Activated CD4-positive, alpha-beta memory T cell treated with anti-CD3 and anti-CD28 coated beads for 36 hours (primary cell): Measurements from ENCODE around the gene NFATC3. TPM values are rescaled to one million over a fixed set of nuclear protein-coding genes. Genes with fewer than 3 reads are reported as not detected.
"Not testable (repeated sequence)": the region's sequence is repeated elsewhere in the genome, so short reads cannot be mapped to it uniquely, and the experiment has no call there.

Source experiments
- CTCF ChIA-PET: fragments of 350-600 bp; sonication (Branson Sonifier 250); formaldehyde crosslinking; loops from one replicate; lab custom pipeline; 2021; ENCODE audit warnings: antibody characterized with exemption, inconsistent platforms; lab: Charles Lee
- POLR2A ChIA-PET: fragments of 350-600 bp; sonication (Branson Sonifier 250); formaldehyde crosslinking; loops from one replicate; lab custom pipeline; 2021; ENCODE audit warnings: antibody characterized with exemption; lab: Charles Lee
- DNase-seq: peaks from one replicate; pipeline ENCODE4 v3.0.0-alpha.2; 2020
- H3K27ac Mint-ChIP-seq: one replicate; pipeline ENCODE4 v1.8.0; 2021; ENCODE audit warnings: mixed read lengths
- H3K27me3 Mint-ChIP-seq: one replicate; pipeline ENCODE4 v1.8.0; 2021; ENCODE audit warnings: mixed read lengths
- H3K36me3 Mint-ChIP-seq: one replicate; pipeline ENCODE4 v1.8.0; 2021; ENCODE audit warnings: mixed read lengths
- H3K4me1 Mint-ChIP-seq: one replicate; pipeline ENCODE4 v1.8.0; 2021; ENCODE audit warnings: low read depth, mixed read lengths
- H3K4me3 Mint-ChIP-seq: one replicate; pipeline ENCODE4 v1.8.0; 2021; ENCODE audit warnings: mild to moderate bottlenecking, mixed read lengths
- H3K9me3 Mint-ChIP-seq: one replicate; pipeline ENCODE4 v1.8.0; 2021; ENCODE audit warnings: mixed read lengths
- intact Hi-C: fragments of 100-400 bp; cut with micrococcal nuclease; formaldehyde crosslinking; loops from one replicate; pipeline ENCODE4 v1.15.1; 2023
- total RNA-seq, 2 experiments: library from RNA; stranded (reverse); gene quantifications; one replicate each; pipeline ENCODE4 v1.2.3, GENCODE V29; 2021

NFATC3 gene
- total RNA-seq, 2 experiments from 2014 or later, result 83.4 to 85.2 TPM

DNA sequence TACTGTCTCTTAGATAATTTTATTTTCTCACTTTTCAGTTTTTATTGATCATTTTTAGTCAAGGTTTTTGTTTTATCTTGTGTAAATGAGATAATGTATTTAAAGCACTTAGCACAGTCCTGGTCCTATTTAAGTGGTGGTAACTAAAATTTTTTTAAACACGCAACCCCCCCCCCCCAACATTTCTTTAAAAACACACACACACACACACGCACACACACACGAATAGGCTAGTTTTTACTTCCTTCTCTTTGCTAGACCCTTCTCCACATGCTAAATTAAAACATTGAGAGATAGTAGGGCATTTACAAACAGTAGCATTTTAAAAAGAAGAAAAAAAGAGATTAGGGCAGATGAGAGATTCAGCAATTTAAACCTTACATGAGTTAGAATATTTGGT, 5.0 kb downstream of the NFATC3 start:
- Mint-ChIP-seq H3K4me1 (peaks cover 65% of the 10 kb centered on the region), H3K36me3 (peaks cover 5% of the 10 kb centered on the region), H3K9me3 (no peaks in the 10 kb centered on the region), H3K27ac (peak overlapping the region; percentile 20), H3K4me3 (peak overlapping the region; percentile 21), H3K27me3 (no peaks in the 10 kb centered on the region)
- no peak for DNase-seq
- CTCF ChIA-PET, result interaction anchor here (1.1 kb wide), 1 partner anchor 27 kb away, joined by 3 read pairs; no protein-coding TSS in a partner anchor
- POLR2A ChIA-PET, result interaction anchor here (0.6 kb wide), 1 partner anchor 94 kb away, joined by 3 read pairs; no protein-coding TSS in a partner anchor
- intact Hi-C loops, result loop anchor here (5.0 kb wide), 1 partner anchor 122 kb away; no protein-coding TSS in a partner anchor

DNA sequence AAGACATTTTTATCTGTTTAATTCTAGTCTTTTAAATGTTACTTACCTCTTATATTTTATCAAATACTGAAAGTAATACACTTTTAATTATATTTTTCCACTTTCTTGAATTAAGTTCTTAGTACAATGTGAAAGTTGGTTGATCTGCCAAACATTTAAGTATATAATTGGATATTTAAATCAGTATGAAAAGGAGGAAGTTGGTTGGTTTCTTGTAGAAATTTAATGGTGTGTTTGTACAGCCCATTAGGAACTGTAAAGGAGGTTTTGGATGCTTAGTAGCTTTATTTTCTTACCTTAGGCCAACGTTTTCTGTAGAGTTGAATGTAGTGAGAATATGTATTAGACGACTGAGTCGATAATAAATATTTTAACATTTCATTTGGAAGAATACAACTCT, 5.4 kb downstream of the NFATC3 start:
- no peaks in the 10 kb centered on the region for H3K9me3 Mint-ChIP-seq

DNA sequence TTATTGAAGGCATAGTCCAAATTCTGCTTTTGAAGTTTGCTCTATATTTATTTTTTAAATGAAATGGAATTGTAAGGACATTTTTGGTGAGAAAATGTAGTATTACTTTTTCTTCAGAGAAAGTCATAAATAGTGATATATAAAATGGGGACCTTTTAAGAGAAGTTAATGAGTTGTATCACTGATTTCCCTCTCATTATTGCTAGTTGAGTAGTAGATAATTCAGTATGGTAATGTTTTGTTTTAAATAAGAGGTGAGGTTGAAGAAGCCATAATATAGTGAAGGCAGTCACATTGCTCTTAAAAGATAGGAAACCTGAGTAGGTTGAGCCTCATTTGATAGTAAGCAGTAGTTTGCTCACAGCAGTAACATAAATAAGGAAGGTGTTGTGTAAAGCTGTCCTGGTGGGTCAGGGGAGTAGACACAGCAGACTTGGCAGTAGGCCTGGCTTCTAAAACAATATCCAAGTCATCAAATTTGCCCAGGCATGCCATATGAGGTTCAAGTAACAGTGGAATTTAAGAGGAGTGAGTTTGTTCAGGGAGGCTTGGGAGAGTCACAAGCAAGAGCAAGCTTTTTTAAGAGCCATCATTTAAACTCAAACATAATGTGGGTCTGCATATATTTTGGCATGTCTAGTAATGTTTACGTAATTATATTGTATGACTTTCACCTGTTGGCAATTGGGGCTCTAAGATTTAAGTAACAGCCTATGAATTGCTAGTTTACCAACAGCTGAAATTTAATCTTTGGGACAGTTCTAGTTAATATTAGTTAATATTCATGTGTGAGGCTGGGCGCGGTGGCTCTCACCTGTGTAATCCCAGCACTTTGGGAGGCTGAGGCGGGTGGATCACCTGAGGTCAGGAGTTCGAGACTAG, 6.5 kb downstream of the NFATC3 start:
- peak overlapping the region; percentile 47 for H3K27ac Mint-ChIP-seq
- no peaks in the 10 kb centered on the region for H3K27me3 Mint-ChIP-seq
- H3K4me1 Mint-ChIP-seq, result peaks cover 71% of the 10 kb centered on the region
- intact Hi-C loops, result loop anchor here (5.0 kb wide), 1 partner anchor 121 kb away; no protein-coding TSS in a partner anchor
- POLR2A ChIA-PET, result no interaction called here
- no peaks in the 10 kb centered on the region for H3K9me3 Mint-ChIP-seq
- H3K36me3 Mint-ChIP-seq, result peaks cover 4% of the 10 kb centered on the region
- CTCF ChIA-PET, result interaction anchor here (0.9 to 2.5 kb wide), 4 partner anchors 25 to 170 kb away, joined by 3 to 7 read pairs (median 3); no protein-coding TSS in a partner anchor
- H3K4me3 Mint-ChIP-seq, result no peak overlapping the region
- no peak for DNase-seq

More for the DNA sequence above, 5.4 kb downstream of the NFATC3 start:
- Mint-ChIP-seq H3K27me3 (no peaks in the 10 kb centered on the region), H3K4me3 (peak overlapping the region; percentile 7), H3K4me1 (peaks cover 66% of the 10 kb centered on the region), H3K36me3 (peaks cover 5% of the 10 kb centered on the region), H3K27ac (peak overlapping the region; percentile 49)
- ChIA-PET POLR2A (interaction anchor here (0.6 kb wide), 1 partner anchor 95 kb away, joined by 3 read pairs; no protein-coding TSS in a partner anchor), CTCF (interaction anchor here (1.1 kb wide), 1 partner anchor 26 kb away, joined by 3 read pairs; no protein-coding TSS in a partner anchor)
- DNase-seq, result no peak
- intact Hi-C loops, result loop anchor here (5.0 kb wide), 1 partner anchor 122 kb away; no protein-coding TSS in a partner anchor

DNA sequence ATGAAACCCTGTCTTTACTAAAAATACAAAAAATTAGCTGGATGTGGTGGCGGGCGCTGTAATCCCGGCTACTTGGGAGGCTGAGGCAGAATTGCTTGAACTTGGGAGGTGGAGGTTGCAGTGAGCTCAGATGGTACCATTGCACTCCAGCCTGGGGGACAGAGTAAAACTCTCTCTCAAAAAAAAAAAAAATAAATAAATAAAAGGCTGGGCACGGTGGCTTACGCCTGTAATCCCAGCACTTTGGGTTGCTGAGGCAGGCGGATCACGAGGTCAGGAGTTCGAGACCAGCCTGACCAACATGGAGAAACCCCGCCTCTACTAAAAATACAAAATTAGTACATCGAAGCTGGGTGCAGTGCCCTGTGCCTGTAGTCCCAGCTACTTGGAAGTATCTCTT, 7.1 kb downstream of the NFATC3 start:
- H3K9me3 Mint-ChIP-seq, DNase-seq, H3K27me3 Mint-ChIP-seq, H3K27ac Mint-ChIP-seq, H3K36me3 Mint-ChIP-seq, H3K4me3 Mint-ChIP-seq: not testable (repeated sequence)
- peaks cover 75% of the 10 kb centered on the region for H3K4me1 Mint-ChIP-seq
- CTCF ChIA-PET, result interaction anchor here (1.0 to 2.8 kb wide), 5 partner anchors 8 to 169 kb away, joined by 3 to 28 read pairs (median 9); partner anchors contain the start of gene NFATC3
- intact Hi-C loops, result loop anchor here (5.0 kb wide), 1 partner anchor 120 kb away; no protein-coding TSS in a partner anchor
- POLR2A ChIA-PET, result interaction anchor here (1.2 kb wide), 1 partner anchor 182 kb away, joined by 3 read pairs; no protein-coding TSS in a partner anchor

DNA sequence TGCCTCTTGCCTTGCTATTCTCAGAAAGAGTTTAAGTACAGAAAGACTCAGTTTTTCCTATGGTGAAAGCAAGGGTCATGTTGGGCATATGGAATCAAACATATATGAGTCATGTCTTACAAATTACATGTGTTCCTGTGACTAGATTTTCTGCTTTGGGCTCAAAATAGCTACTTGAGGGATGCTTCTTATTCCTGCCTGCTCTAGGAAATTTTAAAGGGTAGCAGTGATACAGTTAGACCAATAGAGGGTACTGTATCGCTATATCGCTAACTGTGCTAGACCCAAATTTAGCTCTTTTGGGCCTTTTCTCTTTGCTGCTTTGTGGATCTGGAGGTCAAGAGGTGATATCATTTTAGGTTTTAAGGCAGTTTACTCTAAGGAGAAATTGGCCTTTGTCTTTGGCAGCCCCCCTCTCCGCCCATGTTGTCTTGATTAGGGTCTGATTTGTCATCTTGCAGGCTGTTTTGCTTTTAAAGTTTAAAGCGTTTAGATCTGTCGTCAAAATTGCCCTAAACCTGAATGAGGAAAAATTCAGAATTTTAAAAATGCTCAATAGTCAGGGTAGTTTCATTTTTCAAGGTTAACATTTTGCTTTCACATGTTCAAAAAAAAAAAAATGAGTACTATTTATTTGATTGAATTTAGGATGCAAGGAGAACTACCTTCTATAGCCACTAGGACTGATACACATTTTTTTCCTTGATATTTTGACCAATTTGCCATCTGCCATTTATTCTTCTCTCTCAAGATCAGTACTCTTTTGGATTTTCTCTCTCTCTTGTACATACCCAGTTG, 8.8 kb downstream of the NFATC3 start:
- ChIA-PET POLR2A (interaction anchor here (1.0 to 1.8 kb wide), 4 partner anchors 9 to 181 kb away, joined by 3 to 11 read pairs (median 3); partner anchors contain the start of gene NFATC3), CTCF (interaction anchor here (0.6 to 2.8 kb wide), 38 partner anchors 10 to 522 kb away, joined by 3 to 28 read pairs (median 5); partner anchors contain the start of genes NFATC3 and SLC7A6)
- Mint-ChIP-seq H3K36me3 (peaks cover 4% of the 10 kb centered on the region), H3K27ac (peak overlapping the region; percentile 50), H3K4me1 (peaks cover 73% of the 10 kb centered on the region), H3K4me3 (peak overlapping the region; percentile 0), H3K27me3 (no peaks in the 10 kb centered on the region), H3K9me3 (no peaks in the 10 kb centered on the region)
- intact Hi-C loops, result loop anchor here (1.0 to 5.0 kb wide), 3 partner anchors 22 to 135 kb away; no protein-coding TSS in a partner anchor
- DNase-seq, result no peak

DNA sequence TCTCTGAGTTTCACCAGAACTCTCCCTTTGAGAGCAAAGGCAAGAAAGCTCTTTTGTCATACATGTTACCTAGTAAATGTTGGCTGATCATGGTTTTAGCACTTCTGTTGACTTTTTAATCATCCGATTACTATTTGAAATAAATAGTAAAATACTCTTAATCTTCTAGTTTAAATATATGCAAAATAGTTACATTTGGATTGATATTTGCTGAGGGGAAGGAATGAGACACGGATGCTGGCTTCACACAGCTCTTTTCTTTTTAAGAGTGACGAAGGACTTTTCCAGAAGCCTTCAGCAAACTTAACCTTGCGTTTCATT, 9.4 kb downstream of the NFATC3 start:
- H3K9me3 Mint-ChIP-seq, result no peaks in the 10 kb centered on the region
- ChIA-PET CTCF (interaction anchor here (0.6 to 2.8 kb wide), 13 partner anchors 9 to 143 kb away, joined by 3 to 28 read pairs (median 6); no protein-coding TSS in a partner anchor), POLR2A (interaction anchor here (1.0 to 1.1 kb wide), 2 partner anchors 9 to 47 kb away, joined by 3 read pairs; no protein-coding TSS in a partner anchor)
- intact Hi-C loops, result loop anchor here (1.0 to 5.0 kb wide), 3 partner anchors 22 to 134 kb away; no protein-coding TSS in a partner anchor
- H3K4me1 Mint-ChIP-seq, result peaks cover 71% of the 10 kb centered on the region
- no peak overlapping the region for H3K4me3 Mint-ChIP-seq
- peak overlapping the region; percentile 50 for H3K27ac Mint-ChIP-seq
- peaks cover 6% of the 10 kb centered on the region for H3K36me3 Mint-ChIP-seq
- no peak for DNase-seq
- no peaks in the 10 kb centered on the region for H3K27me3 Mint-ChIP-seq

DNA sequence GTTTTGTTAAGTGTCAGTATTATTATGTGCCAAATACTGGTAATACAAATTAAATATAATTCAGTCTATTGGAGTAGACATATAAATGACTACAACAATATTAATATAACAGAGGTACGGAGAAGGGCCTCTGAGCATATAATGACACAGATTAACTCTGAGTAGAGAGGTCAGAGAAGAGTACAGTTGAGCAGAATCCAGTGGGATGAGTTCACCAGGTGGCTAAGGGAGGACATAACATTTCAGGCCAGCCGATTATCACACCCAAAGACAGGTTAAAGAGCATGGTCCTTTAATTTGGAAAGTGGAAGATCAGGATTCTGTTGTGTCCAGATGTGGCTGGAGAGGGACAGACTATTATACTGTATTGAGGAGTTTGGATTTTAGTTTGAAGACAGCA, 11.3 kb downstream of the NFATC3 start:
- ChIA-PET CTCF (interaction anchor here (0.7 to 1.2 kb wide), 3 partner anchors 10 to 43 kb away, joined by 3 read pairs; no protein-coding TSS in a partner anchor), POLR2A (no interaction called here)
- no peaks in the 10 kb centered on the region for H3K9me3 Mint-ChIP-seq
- intact Hi-C loops, result no loop called here
- DNase-seq, result no peak
- H3K4me3 Mint-ChIP-seq, result no peak overlapping the region
- H3K36me3 Mint-ChIP-seq, result peaks cover 6% of the 10 kb centered on the region
- peaks cover 71% of the 10 kb centered on the region for H3K4me1 Mint-ChIP-seq
- H3K27me3 Mint-ChIP-seq, result no peaks in the 10 kb centered on the region
- H3K27ac Mint-ChIP-seq, result no peak overlapping the region

DNA sequence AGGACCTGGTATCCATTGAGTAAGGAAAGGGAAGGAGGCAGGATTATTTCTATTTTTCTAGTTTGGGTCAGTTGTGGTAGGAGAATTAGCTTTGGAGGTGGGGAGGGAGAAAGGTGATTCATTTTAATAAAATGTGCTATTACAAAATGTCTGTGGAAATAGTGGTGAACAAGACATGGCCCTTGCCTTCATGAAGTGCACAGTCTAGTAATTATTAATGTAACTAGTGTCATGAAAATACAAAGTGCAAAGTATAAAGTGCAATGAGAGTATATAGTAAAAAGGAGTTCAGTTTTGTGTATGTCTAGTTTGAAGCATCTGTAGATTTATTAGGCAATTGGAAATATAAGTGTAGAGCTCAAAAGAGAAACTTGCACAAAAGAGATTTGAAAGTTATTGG, 11.9 kb downstream of the NFATC3 start:
- no peaks in the 10 kb centered on the region for H3K9me3 Mint-ChIP-seq
- DNase-seq, result no peak
- H3K27me3 Mint-ChIP-seq, result no peaks in the 10 kb centered on the region
- H3K4me3 Mint-ChIP-seq, result no peak overlapping the region
- intact Hi-C loops, result no loop called here
- peaks cover 6% of the 10 kb centered on the region for H3K36me3 Mint-ChIP-seq
- CTCF ChIA-PET, result interaction anchor here (1.2 kb wide), 1 partner anchor 17 kb away, joined by 3 read pairs; no protein-coding TSS in a partner anchor
- POLR2A ChIA-PET, result no interaction called here
- peaks cover 68% of the 10 kb centered on the region for H3K4me1 Mint-ChIP-seq
- no peak overlapping the region for H3K27ac Mint-ChIP-seq

DNA sequence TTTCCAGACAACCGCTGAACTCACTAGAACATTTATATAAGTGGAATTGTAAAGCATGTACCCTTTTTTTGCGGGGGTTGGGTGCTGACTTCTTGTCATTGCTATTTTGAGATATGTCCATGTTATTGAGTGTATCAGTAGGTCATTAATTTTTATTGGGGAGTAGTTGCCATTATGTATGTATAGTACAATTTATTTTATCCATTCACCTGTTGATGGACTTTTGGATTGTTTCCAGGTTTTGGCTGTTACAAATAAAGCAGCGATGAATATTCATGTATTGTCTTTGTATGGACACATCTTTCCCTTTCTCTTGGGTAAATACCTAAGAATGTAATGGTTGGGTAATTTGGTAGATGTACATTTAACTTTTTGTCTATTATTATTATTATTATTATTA, 12.7 kb downstream of the NFATC3 start:
- no peak for DNase-seq
- Mint-ChIP-seq H3K4me3 (no peak overlapping the region), H3K36me3 (peaks cover 10% of the 10 kb centered on the region), H3K9me3 (no peaks in the 10 kb centered on the region), H3K27ac (peak overlapping the region; percentile 47), H3K4me1 (peaks cover 70% of the 10 kb centered on the region), H3K27me3 (no peaks in the 10 kb centered on the region)
- intact Hi-C loops, result no loop called here
- CTCF ChIA-PET, result no interaction called here
- POLR2A ChIA-PET, result no interaction called here

DNA sequence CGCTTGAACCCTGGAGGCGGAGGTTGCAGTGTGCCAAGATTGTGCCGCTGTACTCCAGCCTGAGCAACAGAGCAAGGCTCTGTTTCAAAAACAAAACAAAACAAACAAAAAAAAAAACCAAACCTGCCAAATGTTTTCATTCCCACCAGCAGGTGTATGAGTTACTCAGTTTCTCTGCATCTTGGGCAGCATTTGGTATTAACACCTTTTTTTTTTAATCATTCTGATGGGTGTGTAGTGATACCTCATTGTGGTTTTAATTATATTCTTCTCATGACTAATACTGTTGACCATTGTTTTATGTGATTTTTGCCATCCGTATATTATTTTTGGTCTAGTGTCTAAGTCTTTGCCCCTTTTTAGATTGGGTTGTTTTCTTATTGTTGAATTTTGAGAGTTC, 15.3 kb downstream of the NFATC3 start:
- peaks cover 72% of the 10 kb centered on the region for H3K4me1 Mint-ChIP-seq
- no peak for DNase-seq
- H3K4me3 Mint-ChIP-seq, result no peak overlapping the region
- H3K9me3 Mint-ChIP-seq, result peaks cover 8% of the 10 kb centered on the region
- H3K27me3 Mint-ChIP-seq, result no peaks in the 10 kb centered on the region
- H3K27ac Mint-ChIP-seq, result no peak overlapping the region
- peaks cover 20% of the 10 kb centered on the region for H3K36me3 Mint-ChIP-seq
- intact Hi-C loops, result loop anchor here (5.0 kb wide), 1 partner anchor 37 kb away; no protein-coding TSS in a partner anchor
- ChIA-PET CTCF (no interaction called here), POLR2A (no interaction called here)

DNA sequence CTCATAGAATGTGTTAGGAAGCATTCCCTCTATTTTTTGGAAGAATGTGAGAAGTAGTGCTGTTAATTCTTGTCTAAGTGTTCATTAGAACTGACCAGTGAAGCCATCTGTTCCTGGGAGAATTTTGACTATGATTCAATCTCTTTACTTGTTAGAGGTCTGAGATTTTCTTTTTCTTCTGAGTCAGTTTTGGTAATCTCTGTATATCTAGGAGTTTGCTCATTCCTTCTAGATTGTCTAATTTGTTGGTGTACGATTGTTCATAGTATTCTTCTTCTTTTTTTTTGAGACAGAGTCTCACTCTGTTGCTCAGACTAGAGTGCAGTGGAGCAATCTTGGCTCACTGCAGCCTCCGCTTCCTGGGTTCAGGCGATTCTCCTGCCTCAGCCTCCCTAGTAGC, 20.4 kb downstream of the NFATC3 start:
- ChIA-PET POLR2A (no interaction called here), CTCF (no interaction called here)
- Mint-ChIP-seq H3K27ac (no peak overlapping the region), H3K4me1 (peaks cover 75% of the 10 kb centered on the region), H3K9me3 (peaks cover 31% of the 10 kb centered on the region), H3K27me3 (no peaks in the 10 kb centered on the region), H3K36me3 (peaks cover 30% of the 10 kb centered on the region), H3K4me3 (no peak overlapping the region)
- no peak for DNase-seq
- intact Hi-C loops, result no loop called here
